GM21423 (cell line): Measurements from ENCODE around the gene GCH1.
"Not testable (repeated sequence)": the region's sequence is repeated elsewhere in the genome, so short reads cannot be mapped to it uniquely, and the experiment has no call there.

Source experiments
- ATAC-seq: cut with Tn5 transposase; IDR thresholded peaks from one replicate; pipeline ENCODE4 v1.9.1; 2021; ENCODE audit warnings: mild to moderate bottlenecking, moderate library complexity; ENCODE audit not compliant: unreplicated experiment

The GCH1 gene

DNA sequence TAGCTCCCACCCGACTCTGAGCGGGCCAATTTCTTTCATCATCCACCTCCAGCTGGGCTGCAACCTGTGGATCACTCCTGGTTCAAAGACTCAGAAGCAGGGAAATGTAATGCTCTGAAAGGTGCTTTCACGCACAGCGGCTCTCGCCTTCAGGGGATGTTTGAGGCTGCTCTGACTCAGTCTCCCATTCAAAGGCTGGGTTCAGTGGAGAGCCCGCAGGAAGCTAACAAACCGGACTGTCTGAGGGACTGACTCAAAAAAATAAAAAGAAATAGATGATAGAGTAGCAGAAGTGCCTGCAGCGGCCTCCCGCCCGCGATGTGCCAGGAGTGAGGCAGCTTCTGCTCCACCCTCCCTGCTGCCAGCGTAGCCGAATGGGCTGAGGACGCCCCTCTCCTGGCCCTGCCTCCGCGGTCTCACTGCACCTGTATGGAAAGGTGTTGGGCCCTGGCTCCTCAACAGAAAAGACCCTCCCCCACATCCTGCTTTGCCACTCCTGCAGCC, 98.0 kb downstream of the GCH1 start:
- ATAC-seq, result no peak

DNA sequence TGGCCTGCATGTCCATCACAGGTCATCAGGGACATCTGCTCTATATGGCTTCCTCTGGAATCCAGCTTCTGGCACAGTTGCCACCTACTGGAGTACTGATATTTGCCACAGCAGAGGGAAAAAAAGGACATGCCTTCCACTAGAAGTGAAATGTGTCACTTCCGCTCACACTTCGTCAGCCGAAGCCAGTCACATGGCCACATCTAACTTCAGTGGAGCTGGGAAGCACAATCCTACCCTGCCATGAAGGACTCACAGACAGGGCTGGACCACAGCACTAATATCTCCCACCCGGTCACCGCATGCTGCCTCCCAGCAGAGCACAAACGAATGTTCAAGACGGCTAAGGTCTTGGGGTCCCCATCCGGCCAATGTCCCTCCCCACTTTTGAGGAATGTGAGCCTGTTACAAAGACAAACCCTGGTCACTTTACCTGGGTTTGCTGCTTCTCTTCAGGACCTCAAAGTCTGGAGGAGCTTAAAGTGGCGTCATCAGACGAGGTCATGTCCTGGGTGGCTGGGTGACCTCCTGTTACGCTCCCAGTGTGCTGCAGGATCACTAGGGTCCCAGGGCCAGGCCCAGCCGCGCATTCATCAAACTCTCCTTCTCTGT, 98.6 kb downstream of the GCH1 start:
- no peak for ATAC-seq

DNA sequence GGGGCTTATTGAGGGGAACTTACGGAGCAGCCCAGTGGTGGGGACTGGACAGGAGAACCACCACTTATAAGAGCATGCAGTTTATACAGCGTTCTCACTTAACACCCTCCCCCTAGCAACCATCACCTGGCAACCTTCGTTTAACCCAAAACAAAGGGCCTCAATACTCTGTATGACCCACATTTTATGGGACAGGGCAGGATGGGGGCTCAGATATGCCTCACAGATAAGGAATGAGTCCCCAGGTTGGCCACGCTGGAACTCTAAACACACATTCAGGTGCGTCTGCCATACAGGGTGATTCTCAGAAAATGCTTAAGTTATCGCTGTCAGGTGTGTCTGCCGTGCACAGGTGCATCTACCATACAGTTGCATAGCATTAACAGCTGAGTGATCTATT, 99.2 kb downstream of the GCH1 start:
- ATAC-seq, result no peak

DNA sequence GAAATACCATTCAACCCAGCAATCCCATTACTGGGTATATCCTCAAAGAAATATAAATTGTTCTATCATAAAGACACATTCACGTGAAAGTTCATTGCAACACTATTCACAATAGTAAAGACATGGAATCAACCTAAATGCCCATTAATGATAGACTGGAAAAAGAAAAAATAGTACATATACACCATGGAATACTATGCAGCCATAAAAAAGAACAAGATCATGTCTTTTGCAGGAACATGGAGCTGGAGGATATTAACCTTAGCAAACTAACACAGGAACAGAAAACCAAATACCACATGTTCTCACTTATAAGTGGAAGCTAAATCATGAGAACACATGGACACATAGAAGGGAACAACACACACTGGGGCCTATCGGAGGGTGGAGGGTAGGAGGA, 101.1 kb downstream of the GCH1 start:
- ATAC-seq, result not testable (repeated sequence)

DNA sequence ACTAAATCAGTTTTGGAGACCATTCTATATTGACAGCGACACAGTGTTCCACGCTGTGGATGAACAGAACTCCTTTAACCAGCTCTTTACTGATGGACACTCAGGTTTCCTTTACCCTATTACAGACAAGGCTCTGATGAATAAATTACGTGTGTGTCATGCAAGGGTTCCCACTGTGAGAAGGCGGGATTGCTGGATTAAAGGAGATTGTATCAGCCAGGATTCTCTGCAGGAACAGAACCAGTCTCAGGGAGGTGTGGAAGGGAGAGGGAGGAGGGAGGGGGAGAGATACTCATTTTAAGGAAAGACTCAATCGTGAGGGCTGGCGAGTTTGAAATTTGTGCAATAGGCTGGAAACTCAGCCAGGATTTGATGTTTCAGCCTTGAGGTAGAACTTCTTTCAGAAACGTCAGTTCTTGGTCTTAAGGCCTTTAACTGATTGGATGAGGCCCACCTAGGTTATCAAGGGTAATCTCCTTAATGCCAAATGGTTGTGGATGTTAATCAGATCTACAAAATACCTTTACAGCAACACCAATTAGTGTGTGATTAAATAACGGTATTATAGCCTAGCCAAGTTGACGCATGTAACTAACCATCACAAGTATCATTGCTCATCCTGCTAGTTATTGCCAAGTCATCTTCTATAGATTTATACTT, 104.0 kb downstream of the GCH1 start:
- ATAC-seq, result no peak

DNA sequence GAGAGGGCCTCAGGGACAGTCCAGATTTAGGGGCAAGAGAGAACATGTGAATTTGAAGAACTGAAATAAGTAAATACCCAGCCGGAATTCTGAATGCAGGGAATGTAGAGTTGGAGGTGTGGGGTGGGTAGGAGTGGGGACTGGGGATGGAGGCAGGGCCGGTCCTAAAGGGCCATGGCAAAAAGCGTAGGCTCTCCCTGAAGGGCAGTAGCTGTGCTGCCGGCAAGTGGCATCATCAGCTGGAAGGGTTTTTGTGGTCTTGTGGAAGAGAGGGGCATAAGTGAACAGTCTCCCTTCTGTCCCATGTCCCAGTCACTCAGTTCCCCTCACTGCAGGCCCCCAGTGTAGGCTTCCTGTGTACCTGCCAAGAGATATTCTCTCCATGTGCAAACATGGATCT, 104.6 kb downstream of the GCH1 start:
- no peak for ATAC-seq

DNA sequence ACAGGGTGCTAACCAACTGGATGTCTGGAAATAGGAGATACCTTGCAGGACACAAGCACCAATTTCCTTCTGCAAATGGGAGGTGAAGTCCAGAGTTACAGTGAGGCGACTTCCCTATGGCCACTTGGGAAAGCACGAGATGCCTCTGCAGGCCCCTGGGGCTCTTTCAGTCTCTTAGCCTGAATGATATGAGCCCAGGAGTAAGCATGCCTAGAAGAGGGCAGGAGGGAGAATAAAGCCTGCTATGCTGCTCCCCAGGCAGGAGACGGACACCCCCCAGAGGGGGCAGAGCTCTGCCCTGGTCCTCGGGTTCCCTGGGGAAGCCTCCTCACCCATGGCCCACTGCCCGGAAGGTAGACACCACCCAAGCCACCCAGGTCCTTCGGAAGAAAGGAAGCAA, 105.1 kb downstream of the GCH1 start:
- ATAC-seq, result no peak

DNA sequence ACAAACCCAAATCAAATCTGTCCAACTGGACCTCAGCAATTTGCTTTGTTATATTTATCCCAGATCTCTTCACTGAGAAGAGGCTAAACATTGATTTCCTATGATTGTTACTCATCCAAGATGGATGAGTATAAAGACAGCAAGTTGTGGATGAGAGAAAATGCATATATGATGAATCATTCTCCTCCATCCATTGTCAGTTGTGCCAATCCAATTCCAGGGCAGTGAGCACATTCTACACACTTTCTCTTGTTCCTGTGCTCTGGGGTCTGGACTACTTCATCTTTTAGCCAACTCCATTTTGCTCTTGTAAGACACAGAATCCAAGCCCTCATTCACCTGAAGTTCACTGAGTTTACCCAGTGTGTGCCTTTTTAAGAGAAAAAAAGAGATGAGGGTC, 105.7 kb downstream of the GCH1 start:
- ATAC-seq, result no peak

DNA sequence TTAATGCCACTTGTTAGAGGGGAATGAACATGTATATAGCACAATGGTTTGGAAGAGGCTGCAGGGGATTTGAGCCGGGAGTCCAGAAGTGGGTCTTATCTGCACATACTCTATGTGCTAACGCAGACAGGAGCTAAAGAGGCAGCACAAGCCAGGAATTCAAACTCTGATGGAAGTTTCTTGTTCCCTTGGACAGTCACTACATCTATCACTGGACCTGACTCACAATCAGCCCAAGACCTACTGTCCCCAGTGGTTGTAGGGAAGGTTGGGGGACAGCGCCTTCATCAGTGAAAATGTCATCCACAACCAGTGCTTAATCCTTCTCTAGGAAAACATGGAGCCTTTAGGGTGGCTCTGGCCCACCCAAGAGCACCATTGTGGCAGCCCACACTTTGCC, 107.8 kb downstream of the GCH1 start:
- ATAC-seq, result no peak

DNA sequence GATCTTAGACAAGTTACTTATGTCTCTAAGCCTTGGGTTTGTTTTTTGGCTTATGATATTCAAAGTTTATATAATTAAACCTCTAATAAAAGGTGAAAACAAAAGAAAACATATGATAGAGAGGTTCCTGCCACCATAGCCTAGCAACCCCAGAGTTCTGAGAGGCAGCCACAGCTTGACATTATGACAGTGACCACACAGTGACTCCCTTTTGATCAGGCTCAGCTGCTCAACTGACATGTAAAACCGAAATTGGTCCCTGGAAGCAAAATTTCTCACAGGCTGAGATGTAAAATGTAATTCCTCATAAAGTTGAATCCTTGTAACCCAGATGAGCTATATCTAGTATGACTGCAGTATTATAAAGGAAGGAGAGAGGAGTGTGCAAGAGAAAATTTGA, 108.5 kb downstream of the GCH1 start:
- no peak for ATAC-seq

DNA sequence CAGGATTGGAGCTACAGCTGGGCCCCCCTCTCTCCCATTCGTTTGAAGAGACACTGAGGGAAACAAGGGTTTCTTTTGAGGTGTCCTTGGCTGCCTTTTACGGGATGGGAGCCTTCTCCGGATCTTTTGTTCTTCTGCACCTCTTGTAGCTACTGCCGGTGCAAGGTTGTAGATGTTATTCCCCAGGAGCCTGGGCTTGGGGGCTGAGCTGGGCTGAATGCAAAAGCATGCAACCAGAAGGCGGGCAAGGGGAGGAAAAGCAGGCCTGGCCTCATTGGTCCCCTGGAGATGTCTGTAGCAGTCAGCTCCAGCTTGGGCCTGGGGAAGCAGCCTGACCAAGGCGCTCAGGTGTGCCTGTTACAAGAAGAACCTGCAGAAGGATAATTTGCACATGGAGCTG, 110.3 kb downstream of the GCH1 start:
- ATAC-seq, result no peak
